Ovary (tissue), 9 donors: ENCODE data around the gene CERS6. TPM values are rescaled to one million over a fixed set of nuclear protein-coding genes. Genes with fewer than 3 reads are reported as not detected.

Source experiments
- DNase-seq, 5 donors: peaks; one replicate each; pipeline ENCODE4 v3.0.0-alpha.2; 2019 to 2020
- H3K27ac ChIP-seq, 2 donors: fragments of 200-600 bp; one replicate each; pipeline versions ENCODE4 v1.5.1 to v1.8.0; 2019 to 2022
- H3K27me3 ChIP-seq: fragments of 200-600 bp; one replicate; pipeline ENCODE4 v1.8.0; 2022
- H3K36me3 ChIP-seq: fragments of 200-600 bp; sonication (generic); one replicate; pipeline ENCODE4 v1.5.1; 2019
- H3K4me1 ChIP-seq: one replicate; pipeline ENCODE4 v1.8.1; 2013; ENCODE audit warnings: mild to moderate bottlenecking, moderate library complexity; ENCODE audit not compliant: insufficient read depth
- H3K4me3 ChIP-seq: fragments of 200-600 bp; sonication (generic); one replicate; pipeline ENCODE4 v1.5.1; 2017
- H3K9me3 ChIP-seq, 2 donors: fragments of 200-600 bp in 1 of 2; sonication (generic) in 1 of 2; one replicate each; pipeline versions ENCODE4 v1.5.1 to v1.8.1; 2013 to 2019; ENCODE audit warnings: mild to moderate bottlenecking in 1 of 2, moderate library complexity in 1 of 2
- EP300 ChIP-seq: sonication (generic); formaldehyde crosslinking; IDR thresholded peaks from one replicate; pipeline ENCODE4 v1.6.1; 2017; ENCODE audit warnings: antibody characterized with exemption
- POLR2A ChIP-seq: fragments of 450-650 bp; IDR thresholded peaks from one replicate; pipeline ENCODE4 v1.6.1; 2017; ENCODE audit warnings: antibody characterized with exemption, mild to moderate bottlenecking, moderate library complexity
- WGBS, 3 donors: extraction: QIAGEN DNeasy Blood & Tissue Kit in 1 of 3; methylation state at CpG; one replicate each; pipeline versions ENCODE4 v1.1.5 to v1.1.7; 2013 to 2017; 5-methylcytosine and 5-hydroxymethylcytosine counted together
- intact Hi-C, 4 donors: fragments of 100-400 bp; cut with DNase I; formaldehyde crosslinking; loops; one replicate each; pipeline versions ENCODE4 v1.11.0 to v1.15.1; 2022 to 2023
- polyA plus RNA-seq, 2 donors: library from polyadenylated mRNA; stranded (reverse); fragments of 200-250 nt in 1 of 2; fragments of 350-450 nt in 1 of 2; fragmentation: Illumina TruSeq in 1 of 2; extraction: RNeasy Lipid Tissue Mini Kit (QIAGEN cat#74804) in 1 of 2; gene quantifications; one replicate each; pipeline ENCODE4 v1.2.3, GENCODE V29; 2013 to 2014
- total RNA-seq, 7 donors: library from RNA; depleted of rRNA in 2 of 7; stranded (reverse); fragments of >200 nt in 2 of 7; fragmentation: NEBNext Ultra II Directional in 3 of 7; extraction: Animal tissue kit (Norgen Biotek cat#: 25700) in 3 of 7; gene quantifications; one replicate each; pipeline versions ENCODE4 v1.1.0 to v1.2.4, GENCODE V29; 2016 to 2023
- TF ChIP-seq, protein P1 (sequence below), 3 donors: fragments of 450-650 bp in 2 of 3; fragments of 200-600 bp in 1 of 3; IDR thresholded peaks; one replicate each; pipeline versions ENCODE4 v1.5.1 to v1.8.0; 2016 to 2022; ENCODE audit warnings: antibody characterized with exemption in 3 of 3, mild to moderate bottlenecking in 1 of 3
- donor health status: DM: no; HTN: no; CAD: no; lungs with moderate emphysema.
- donor health status: DM: no; HTN: no; CAD: no.
- donor health status: Bipolar disorder and iron deficiency.
- donor health status: DM: yes; HTN: yes; CAD: no.
- donor health status: DM: no; HTN: no; CAD: no.
- donor health status: DM: yes; HTN: yes; CAD: no.

The CERS6 gene
- total and polyA plus RNA-seq, 9 donors: 11.5 to 30.8 (median 24.9) TPM

DNA sequence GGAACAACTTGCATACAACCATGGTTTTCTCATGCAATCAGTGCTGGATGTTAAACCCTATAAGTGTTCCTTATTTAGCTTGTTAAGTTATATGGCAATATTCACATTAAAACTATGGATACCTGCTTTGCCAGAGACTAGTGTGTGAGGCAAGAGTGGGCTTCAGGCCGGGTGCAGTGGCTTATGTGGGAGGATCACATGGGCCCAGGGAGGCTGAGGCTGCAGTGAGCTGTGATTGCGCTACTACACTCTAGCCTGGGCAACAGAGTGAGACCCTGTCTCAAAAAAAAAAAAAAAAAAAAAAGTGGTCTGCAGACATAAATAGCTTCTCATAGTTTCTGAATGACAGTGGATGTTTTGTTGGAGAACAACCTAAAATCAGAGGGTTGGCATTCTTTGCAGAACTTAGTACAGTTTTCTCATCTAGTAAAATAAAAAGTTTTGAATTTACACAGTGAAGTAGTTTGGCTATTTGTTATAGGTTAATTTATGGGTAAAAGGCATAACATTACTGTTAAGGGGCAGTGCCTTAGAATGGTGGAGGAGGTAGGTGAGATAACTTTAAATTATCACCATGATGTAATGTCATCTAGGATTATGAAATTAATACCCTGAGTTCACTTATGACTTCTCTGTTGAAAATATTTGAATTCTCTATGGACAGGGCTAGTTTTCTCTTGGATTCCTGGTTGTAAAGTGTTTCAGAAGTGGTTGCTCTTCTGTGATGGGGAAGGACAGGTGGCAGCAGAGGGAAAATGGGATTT, 5.3 kb downstream of the CERS6 start:
- no peak overlapping the region for H3K4me3 ChIP-seq
- H3K36me3 ChIP-seq: no peaks in the 10 kb centered on the region
- WGBS, 3 donors: 86 to 92% (median 87%) methylated on average over 2 of the region's 2 CpGs
- intact Hi-C loops: no loop called here
- H3K27ac ChIP-seq: no peak overlapping the region
- no peak for TF ChIP-seq EP300
- TF ChIP-seq, protein P1, sequence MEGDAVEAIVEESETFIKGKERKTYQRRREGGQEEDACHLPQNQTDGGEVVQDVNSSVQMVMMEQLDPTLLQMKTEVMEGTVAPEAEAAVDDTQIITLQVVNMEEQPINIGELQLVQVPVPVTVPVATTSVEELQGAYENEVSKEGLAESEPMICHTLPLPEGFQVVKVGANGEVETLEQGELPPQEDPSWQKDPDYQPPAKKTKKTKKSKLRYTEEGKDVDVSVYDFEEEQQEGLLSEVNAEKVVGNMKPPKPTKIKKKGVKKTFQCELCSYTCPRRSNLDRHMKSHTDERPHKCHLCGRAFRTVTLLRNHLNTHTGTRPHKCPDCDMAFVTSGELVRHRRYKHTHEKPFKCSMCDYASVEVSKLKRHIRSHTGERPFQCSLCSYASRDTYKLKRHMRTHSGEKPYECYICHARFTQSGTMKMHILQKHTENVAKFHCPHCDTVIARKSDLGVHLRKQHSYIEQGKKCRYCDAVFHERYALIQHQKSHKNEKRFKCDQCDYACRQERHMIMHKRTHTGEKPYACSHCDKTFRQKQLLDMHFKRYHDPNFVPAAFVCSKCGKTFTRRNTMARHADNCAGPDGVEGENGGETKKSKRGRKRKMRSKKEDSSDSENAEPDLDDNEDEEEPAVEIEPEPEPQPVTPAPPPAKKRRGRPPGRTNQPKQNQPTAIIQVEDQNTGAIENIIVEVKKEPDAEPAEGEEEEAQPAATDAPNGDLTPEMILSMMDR (IDR thresholded peaks at IDR 0.05): no peak
- H3K4me1 ChIP-seq: peaks cover 5% of the 10 kb centered on the region
- no peaks in the 10 kb centered on the region for H3K9me3 ChIP-seq
- DNase-seq: no peak
- no peaks in the 10 kb centered on the region for H3K27me3 ChIP-seq

DNA sequence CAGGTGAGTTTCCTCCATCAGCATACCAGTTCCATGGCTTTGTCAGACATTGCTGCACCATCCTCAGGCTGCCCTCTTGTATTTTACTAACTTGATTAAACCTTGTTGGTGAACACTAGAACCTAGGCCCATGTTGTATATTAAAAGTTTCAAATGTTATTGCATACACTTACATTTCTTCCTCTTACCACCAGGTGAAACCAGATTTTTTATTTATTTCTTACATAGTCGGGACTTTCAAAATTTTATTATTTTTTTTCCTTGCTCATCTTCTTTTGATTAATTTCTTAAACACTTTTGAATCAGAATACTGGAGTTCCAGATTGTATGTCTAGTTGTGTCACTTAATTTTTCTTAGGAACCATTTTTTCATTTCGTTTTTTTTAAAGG, 5.9 kb downstream of the CERS6 start:
- Histone ChIP-seq H3K27ac (no peak overlapping the region), H3K9me3 (no peaks in the 10 kb centered on the region), H3K4me3 (no peak overlapping the region), H3K27me3 (no peaks in the 10 kb centered on the region), H3K36me3 (no peaks in the 10 kb centered on the region), H3K4me1 (peaks cover 5% of the 10 kb centered on the region)
- WGBS, 3 donors: 84 to 89% (median 87%) methylated on average over 2 of the region's 2 CpGs
- TF ChIP-seq POLR2A: no peak
- TF ChIP-seq, protein P1 (IDR thresholded peaks at IDR 0.05): no peak
- TF ChIP-seq EP300: no peak
- intact Hi-C loops: no loop called here
- no peak for DNase-seq

DNA sequence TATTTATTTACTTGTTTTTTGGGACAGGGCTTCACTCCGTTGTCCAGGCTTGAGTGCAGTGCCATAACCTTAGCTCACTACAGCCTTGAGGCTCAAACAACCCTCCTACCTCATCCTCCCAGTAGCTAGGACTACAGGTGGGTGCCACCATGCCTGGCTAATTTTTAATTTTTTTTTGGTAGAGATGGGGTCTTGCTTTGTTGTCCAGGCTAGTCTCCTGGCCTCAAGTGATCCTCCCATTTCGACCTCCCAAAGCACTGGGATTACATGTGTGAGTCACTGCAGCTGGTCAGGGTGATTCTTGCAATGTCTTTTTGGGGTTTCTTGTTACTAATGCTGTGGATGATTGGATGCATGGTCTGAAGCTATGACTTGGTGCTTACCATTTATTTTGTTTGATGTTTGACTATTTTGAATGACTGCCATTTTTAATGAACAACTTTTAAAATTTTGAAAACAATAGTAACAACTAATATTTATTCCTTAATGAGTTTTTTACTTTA, 6.5 kb downstream of the CERS6 start:
- 92 to 98% (median 95%) methylated on average over 2 of the region's 2 CpGs for WGBS, 3 donors

DNA sequence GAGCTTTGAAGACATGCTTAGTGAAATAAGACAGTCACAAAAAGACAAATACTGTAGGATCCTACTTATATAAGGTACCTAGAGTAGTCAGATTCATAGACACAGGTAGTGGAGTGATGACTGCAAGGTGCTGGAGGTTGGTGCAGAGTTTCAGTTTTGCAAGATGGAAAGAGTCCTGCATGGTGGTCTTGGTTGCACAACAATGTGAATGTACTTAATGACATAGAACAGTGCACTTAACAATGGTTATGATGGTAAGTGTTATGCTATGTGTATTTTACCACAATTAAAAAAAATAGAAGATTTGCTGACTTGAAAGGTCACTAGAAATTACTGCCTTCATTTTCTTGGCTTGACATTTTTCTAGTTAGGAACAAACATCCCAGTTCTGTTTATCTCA, 9.5 kb downstream of the CERS6 start:
- intact Hi-C loops: no loop called here
- H3K4me1 ChIP-seq: peaks cover 11% of the 10 kb centered on the region
- no peak for DNase-seq
- H3K4me3 ChIP-seq: no peak overlapping the region
- H3K27me3 ChIP-seq: no peaks in the 10 kb centered on the region
- H3K27ac ChIP-seq: no peak overlapping the region
- no peaks in the 10 kb centered on the region for H3K9me3 ChIP-seq
- H3K36me3 ChIP-seq: no peaks in the 10 kb centered on the region
- no peak for TF ChIP-seq EP300
- TF ChIP-seq, protein P1 (IDR thresholded peaks at IDR 0.05): no peak
- TF ChIP-seq POLR2A: no peak

More for the DNA sequence above, 6.5 kb downstream of the CERS6 start:
- TF ChIP-seq POLR2A (no peak), EP300 (no peak)
- TF ChIP-seq, protein P1 (IDR thresholded peaks at IDR 0.05): no peak
- H3K27me3 ChIP-seq: no peaks in the 10 kb centered on the region
- H3K9me3 ChIP-seq: no peaks in the 10 kb centered on the region
- H3K4me3 ChIP-seq: no peak overlapping the region
- no peak overlapping the region for H3K27ac ChIP-seq
- peaks cover 5% of the 10 kb centered on the region for H3K4me1 ChIP-seq
- intact Hi-C loops: no loop called here
- DNase-seq: no peak
- no peaks in the 10 kb centered on the region for H3K36me3 ChIP-seq
